ENCODE results near the gene NPAS2. TPM values are rescaled to one million over a fixed set of nuclear protein-coding genes. Genes with fewer than 3 reads are reported as not detected.

The NPAS2 gene
- total RNA-seq, 2 donors from 2014 or later: 24.2 to 45.8 TPM

- Histone ChIP-seq H3K27me3 (replicated peaks; ENCODE audit: insufficient read depth) (no peaks in the 10 kb centered on the region), H3K9me3 (no peaks in the 10 kb centered on the region), H3K36me3 (no peaks in the 10 kb centered on the region), H3K27ac (no peak overlapping the region), H3K4me3 (no peak overlapping the region), H3K4me1 (replicated peaks) (no peaks in the 10 kb centered on the region)
- 92% methylated on average over 7 of the region's 7 CpGs for WGBS
- intact Hi-C loops (cut with DNase I): no loop called here
- DNase-seq (ENCODE audit: low spot score): no peak
- no peak for TF ChIP-seq POLR2A (IDR thresholded peaks at IDR 0.05)
- no peak for TF ChIP-seq POLR2AphosphoS5 (IDR thresholded peaks at IDR 0.05)
- no peak for TF ChIP-seq CTCF (IDR thresholded peaks at IDR 0.05)
Measured at GRCh38 chr2:100972452-100972851, 152.5 kb downstream of the NPAS2 start.

- no peaks in the 10 kb centered on the region for H3K27me3 ChIP-seq (replicated peaks; ENCODE audit: insufficient read depth)
- DNase-seq (ENCODE audit: low spot score): no peak
- no peaks in the 10 kb centered on the region for H3K4me1 ChIP-seq (replicated peaks)
- H3K36me3 ChIP-seq: no peaks in the 10 kb centered on the region
- intact Hi-C loops (cut with DNase I): no loop called here
- 93% methylated on average over 22 of the region's 22 CpGs for WGBS
- TF ChIP-seq CTCF (IDR thresholded peaks at IDR 0.05) (no peak), POLR2AphosphoS5 (IDR thresholded peaks at IDR 0.05) (no peak), POLR2A (IDR thresholded peaks at IDR 0.05) (no peak)
- no peaks in the 10 kb centered on the region for H3K9me3 ChIP-seq
- no peak overlapping the region for H3K4me3 ChIP-seq
- H3K27ac ChIP-seq: no peak overlapping the region
Measured at GRCh38 chr2:100974712-100975520, 155.0 kb downstream of the NPAS2 start.

DNA sequence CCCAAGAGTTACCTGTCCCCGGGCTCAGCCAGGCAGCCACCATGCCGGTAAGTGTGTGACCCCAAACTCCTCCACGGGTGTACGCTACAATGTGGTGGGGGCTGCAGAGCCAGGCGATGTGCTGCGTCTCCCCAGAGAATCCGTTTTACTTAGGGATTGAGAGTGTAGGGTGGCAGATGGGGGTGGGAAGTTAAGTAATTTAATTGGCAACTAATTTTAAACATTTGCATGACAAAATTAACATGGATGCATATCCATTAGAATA, 155.5 kb downstream of the NPAS2 start:
- Histone ChIP-seq H3K9me3 (no peaks in the 10 kb centered on the region), H3K4me3 (no peak overlapping the region), H3K27ac (no peak overlapping the region), H3K4me1 (replicated peaks) (no peaks in the 10 kb centered on the region), H3K27me3 (replicated peaks; ENCODE audit: insufficient read depth) (no peaks in the 10 kb centered on the region), H3K36me3 (no peaks in the 10 kb centered on the region)
- intact Hi-C loops (cut with DNase I): no loop called here
- WGBS: 95% methylated on average over 7 of the region's 7 CpGs
- DNase-seq (ENCODE audit: low spot score): no peak
- TF ChIP-seq POLR2AphosphoS5 (IDR thresholded peaks at IDR 0.05) (no peak), POLR2A (IDR thresholded peaks at IDR 0.05) (no peak), CTCF (IDR thresholded peaks at IDR 0.05) (no peak)

DNA sequence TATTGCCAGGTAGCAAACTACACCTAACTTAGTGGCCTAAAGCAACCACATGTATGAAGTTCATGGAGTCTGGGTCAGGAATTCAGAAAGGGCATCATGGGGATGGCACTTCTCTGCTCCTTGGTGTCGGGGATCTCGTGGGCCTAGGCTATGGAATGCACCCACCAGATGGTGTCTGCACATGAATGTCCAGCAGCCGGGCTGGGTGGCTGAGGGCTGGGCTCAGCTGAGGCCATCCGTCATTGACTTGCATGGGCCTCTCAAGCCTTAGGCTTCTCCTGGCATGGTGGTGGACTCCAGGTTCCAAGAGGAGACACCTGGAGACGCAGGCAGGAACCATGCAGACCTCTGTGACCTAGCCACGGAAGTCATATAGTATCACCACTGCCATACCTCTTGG, 156.1 kb downstream of the NPAS2 start:
- Histone ChIP-seq H3K27me3 (replicated peaks; ENCODE audit: insufficient read depth) (no peaks in the 10 kb centered on the region), H3K4me1 (replicated peaks) (no peaks in the 10 kb centered on the region), H3K9me3 (no peaks in the 10 kb centered on the region), H3K4me3 (no peak overlapping the region), H3K36me3 (no peaks in the 10 kb centered on the region), H3K27ac (no peak overlapping the region)
- no peak for DNase-seq (ENCODE audit: low spot score)
- TF ChIP-seq CTCF (IDR thresholded peaks at IDR 0.05): no peak
- TF ChIP-seq POLR2A (IDR thresholded peaks at IDR 0.05): no peak
- TF ChIP-seq POLR2AphosphoS5 (IDR thresholded peaks at IDR 0.05): no peak
- intact Hi-C loops (cut with DNase I): no loop called here
- 93% methylated on average over 6 of the region's 6 CpGs for WGBS

- no peaks in the 10 kb centered on the region for H3K4me1 ChIP-seq (replicated peaks)
- no peaks in the 10 kb centered on the region for H3K27me3 ChIP-seq (replicated peaks; ENCODE audit: insufficient read depth)
- 86% methylated on average over 19 of the region's 19 CpGs for whole genome bisulfite sequencing
- intact Hi-C loops (cut with DNase I): no loop called here
- no peak for TF ChIP-seq CTCF (IDR thresholded peaks at IDR 0.05)
- no peak for TF ChIP-seq POLR2AphosphoS5 (IDR thresholded peaks at IDR 0.05)
- no peak for TF ChIP-seq POLR2A (IDR thresholded peaks at IDR 0.05)
- no peak overlapping the region for H3K27ac ChIP-seq
- H3K9me3 ChIP-seq: no peaks in the 10 kb centered on the region
- H3K4me3 ChIP-seq: no peak overlapping the region
- no peaks in the 10 kb centered on the region for H3K36me3 ChIP-seq
- no peak for DNase-seq (ENCODE audit: low spot score)
Measured at GRCh38 chr2:100976645-100977391, 156.9 kb downstream of the NPAS2 start.
